Right cardiac atrium (tissue), 5 donors: Measurements from ENCODE around the gene ITGAL. TPM values are rescaled to one million over a fixed set of nuclear protein-coding genes. Genes with fewer than 3 reads are reported as not detected.

ENCODE experiments used
- ATAC-seq, 2 donors: fragments of 200-7000 bp; cut with Tn5 transposase; one replicate each; pipeline versions ENCODE4 v1.8.0 to v1.9.1; 2020; ENCODE audit warnings: moderate library complexity in 2 of 2, mild to moderate bottlenecking in 1 of 2
- DNase-seq, 3 donors: peaks; one replicate each; pipeline ENCODE4 v3.0.0-alpha.2; 2020
- H3K27ac ChIP-seq: one replicate; pipeline ENCODE4 v1.5.1; 2013; ENCODE audit warnings: mild to moderate bottlenecking, low read length, control low read depth, moderate library complexity
- H3K27me3 ChIP-seq: one replicate; pipeline ENCODE4 v1.6.1; 2013; ENCODE audit not compliant: control insufficient read depth, insufficient read depth
- H3K4me1 ChIP-seq: one replicate; pipeline ENCODE4 v1.6.1; 2013; ENCODE audit warnings: low read length; ENCODE audit not compliant: control insufficient read depth, insufficient read depth
- H3K4me3 ChIP-seq: one replicate; pipeline ENCODE4 v1.5.1; 2013; ENCODE audit warnings: low read length, control low read depth
- H3K9me3 ChIP-seq: one replicate; pipeline ENCODE4 v1.6.1; 2013; ENCODE audit warnings: low read length; ENCODE audit not compliant: control insufficient read depth
- WGBS: extraction: QIAGEN DNeasy Blood & Tissue Kit; methylation state at CpG from one replicate; pipeline ENCODE4 v1.1.7; 2013; 5-methylcytosine and 5-hydroxymethylcytosine counted together
- intact Hi-C, 4 donors: fragments of 100-400 bp; cut with DNase I; formaldehyde crosslinking; loops; one replicate each; pipeline versions ENCODE4 v1.11.0 to v1.14.0; 2022 to 2023
- polyA plus RNA-seq: library from polyadenylated mRNA; stranded (reverse); fragments of 200-250 nt; gene quantifications from one replicate; pipeline ENCODE4 v1.2.3, GENCODE V29; 2013
- total RNA-seq, 4 donors: library from RNA; stranded (reverse); fragmentation: NEBNext Ultra II Directional; extraction: Animal tissue kit (Norgen Biotek cat#: 25700); gene quantifications; one replicate each; pipeline ENCODE4 v1.2.1, GENCODE V29; 2021
- donor health status: healthy with polysubstance abuse.
- donor health status: DM: no; HTN: yes; CAD: no.
- donor health status: DM: no; HTN: no; CAD: no.
- donor health status: DM: no; HTN: yes; CAD: no; lungs with severe emphysema.
- donor health status: DM: yes; HTN: yes; CAD: no.

Gene ITGAL
- total and polyA plus RNA-seq, 5 donors = 0.61 to 4.8 (median 1.5) TPM

GRCh38 chr16:30528799-30529457 lies 56.4 kb downstream of the ITGAL start:
- no peak overlapping the region for H3K27ac ChIP-seq
- no peaks in the 10 kb centered on the region for H3K9me3 ChIP-seq
- no peak for ATAC-seq
- no peak overlapping the region for H3K4me3 ChIP-seq
- peaks cover 2% of the 10 kb centered on the region for H3K4me1 ChIP-seq
- H3K27me3 ChIP-seq = no peaks in the 10 kb centered on the region
- no peak for DNase-seq
- WGBS = 72% methylated on average over 4 of the region's 4 CpGs
- intact Hi-C loops = loop anchor here in 1 of 4 donors (10.0 kb wide), 1 partner anchor 84 kb away; the partner anchor contains the start of gene SEPHS2

- no peaks in the 10 kb centered on the region for H3K9me3 ChIP-seq
- ATAC-seq (no peak), DNase-seq (no peak)
- peaks cover 4% of the 10 kb centered on the region for H3K4me1 ChIP-seq
- intact Hi-C loops = loop anchor here in 2 of 4 donors (10.0 kb wide), 2 partner anchors 54 to 86 kb away; partner anchors contain the start of genes SEPHS2 (in 1 of the 2) and ZNF785 (in 1 of the 2)
- WGBS = 85% methylated on average over 13 of the region's 13 CpGs
- no peak overlapping the region for H3K4me3 ChIP-seq
- no peak overlapping the region for H3K27ac ChIP-seq
- no peaks in the 10 kb centered on the region for H3K27me3 ChIP-seq
Measured at GRCh38 chr16:30530163-30531037, 57.9 kb downstream of the ITGAL start.

- Histone ChIP-seq H3K4me3 (no peak overlapping the region), H3K27me3 (no peaks in the 10 kb centered on the region), H3K4me1 (peaks cover 4% of the 10 kb centered on the region), H3K27ac (no peak overlapping the region), H3K9me3 (no peaks in the 10 kb centered on the region)
- no peak for DNase-seq
- intact Hi-C loops = loop anchor here in 2 of 4 donors (10.0 kb wide), 2 partner anchors 52 to 88 kb away; partner anchors contain the start of genes SEPHS2 (in 1 of the 2) and ZNF785 (in 1 of the 2)
- ATAC-seq = no peak
- WGBS = 92% methylated on average over 57 of the region's 57 CpGs
Measured at GRCh38 chr16:30532285-30533145, 60.0 kb downstream of the ITGAL start.

GRCh38 chr16:30533146-30533522 lies 60.6 kb downstream of the ITGAL start:
- DNase-seq = no peak
- H3K4me3 ChIP-seq = no peak overlapping the region
- no peaks in the 10 kb centered on the region for H3K27me3 ChIP-seq
- intact Hi-C loops = loop anchor here in 2 of 4 donors (10.0 kb wide), 2 partner anchors 52 to 88 kb away; partner anchors contain the start of genes SEPHS2 (in 1 of the 2) and ZNF785 (in 1 of the 2)
- peaks cover 4% of the 10 kb centered on the region for H3K4me1 ChIP-seq
- no peaks in the 10 kb centered on the region for H3K9me3 ChIP-seq
- H3K27ac ChIP-seq = no peak overlapping the region
- ATAC-seq = no peak
- 62% methylated on average over 11 of the region's 11 CpGs for WGBS

GRCh38 chr16:30533748-30534367 lies 61.3 kb downstream of the ITGAL start:
- Histone ChIP-seq H3K4me1 (peaks cover 4% of the 10 kb centered on the region), H3K4me3 (peak overlapping the region; percentile 65), H3K27ac (peak overlapping the region; percentile 97), H3K9me3 (no peaks in the 10 kb centered on the region), H3K27me3 (no peaks in the 10 kb centered on the region)
- DNase-seq (peak in 1 of 3 donors; percentile 33), ATAC-seq (peak in 1 of 2 donors; percentile 6)
- intact Hi-C loops = loop anchor here in 2 of 4 donors (10.0 kb wide), 2 partner anchors 51 to 89 kb away; partner anchors contain the start of genes SEPHS2 (in 1 of the 2) and ZNF785 (in 1 of the 2)
- WGBS = 17% methylated on average over 29 of the region's 29 CpGs

GRCh38 chr16:30534368-30535105 lies 62.0 kb downstream of the ITGAL start, which contains the start of gene ZNF747:
Gene ZNF747, minus strand, starts transcription at chr16:30534858. Its CDS starts 179 bp downstream, at chr16:30534679.
- Histone ChIP-seq H3K9me3 (no peaks in the 10 kb centered on the region), H3K4me1 (peaks cover 4% of the 10 kb centered on the region), H3K27ac (peak within 1 kb of the TSS; percentile 97), H3K27me3 (no peaks in the 10 kb centered on the region), H3K4me3 (peak within 1 kb of the TSS; percentile 65)
- intact Hi-C loops = loop anchor here in 3 of 4 donors (1.0 to 10.0 kb wide), 3 partner anchors 24 to 90 kb away; partner anchors contain the start of genes SEPHS2 (in 1 of the 3), ZNF764 (in 1 of the 3) and ZNF785 (in 1 of the 3)
- ATAC-seq (peak; percentile 92 to 94), DNase-seq (peak; percentile 93 to 98 (median 97))
- under 1% methylated on average over 70 of the region's 70 CpGs for WGBS

- no peaks in the 10 kb centered on the region for H3K27me3 ChIP-seq
- 6% methylated on average over 18 of the region's 18 CpGs for WGBS
- ATAC-seq (no peak), DNase-seq (no peak)
- H3K4me3 ChIP-seq = peak overlapping the region; percentile 65
- H3K4me1 ChIP-seq = peaks cover 4% of the 10 kb centered on the region
- H3K9me3 ChIP-seq = no peaks in the 10 kb centered on the region
- intact Hi-C loops = loop anchor here in 3 of 4 donors (1.0 to 10.0 kb wide), 3 partner anchors 23 to 90 kb away; partner anchors contain the start of genes SEPHS2 (in 1 of the 3), ZNF764 (in 1 of the 3) and ZNF785 (in 1 of the 3)
- peak overlapping the region; percentile 97 for H3K27ac ChIP-seq
Measured at GRCh38 chr16:30535106-30535776, 62.7 kb downstream of the ITGAL start.

- ATAC-seq = peak; percentile 76 to 79
- peak overlapping the region; percentile 65 for H3K4me3 ChIP-seq
- peaks cover 4% of the 10 kb centered on the region for H3K4me1 ChIP-seq
- peak; percentile 83 to 89 (median 89) for DNase-seq
- H3K27me3 ChIP-seq = no peaks in the 10 kb centered on the region
- 26% methylated on average over 12 of the region's 12 CpGs for WGBS
- no peaks in the 10 kb centered on the region for H3K9me3 ChIP-seq
- H3K27ac ChIP-seq = peak overlapping the region; percentile 97
- intact Hi-C loops = loop anchor here in 3 of 4 donors (1.0 to 10.0 kb wide), 3 partner anchors 23 to 91 kb away; partner anchors contain the start of genes SEPHS2 (in 1 of the 3), ZNF764 (in 1 of the 3) and ZNF785 (in 1 of the 3)
Measured at GRCh38 chr16:30535777-30536190, 63.2 kb downstream of the ITGAL start.
